Stimulated activated CD8-positive, alpha-beta memory T cell treated with anti-CD3 and anti-CD28 coated beads, Interleukin-12 subunit alpha, Interleukin-12 subunit beta, amount 100 ng/mL, for 4 hours (primary cell): Measurements from ENCODE around the gene MAGOHB.
"Not testable (repeated sequence)": the region's sequence is repeated elsewhere in the genome, so short reads cannot be mapped to it uniquely, and the experiment has no call there.

Experiments used
- DNase-seq: peaks from one replicate; pipeline ENCODE4 v3.0.0-alpha.2; 2020; ENCODE audit warnings: low read depth

The MAGOHB gene

DNA sequence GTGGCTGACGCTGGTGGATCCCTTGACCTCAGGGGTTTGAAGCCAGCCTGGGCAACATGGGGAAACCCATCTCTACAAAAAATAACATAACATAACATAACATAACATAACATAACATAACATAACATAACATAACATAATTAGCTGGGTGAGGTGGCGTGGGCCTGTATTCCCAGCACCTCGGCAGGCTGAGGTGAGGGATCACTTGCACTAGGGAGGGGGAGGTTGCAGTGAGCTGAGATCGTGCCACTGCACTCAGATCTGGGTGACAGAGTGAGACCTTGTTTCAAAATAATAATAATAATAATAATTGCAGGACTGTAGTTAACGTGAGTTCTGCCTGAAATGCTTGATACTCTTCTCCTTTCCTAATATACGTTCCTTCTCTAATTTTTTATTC is 1.3 kb downstream of the MAGOHB start:
- DNase-seq = no peak

DNA sequence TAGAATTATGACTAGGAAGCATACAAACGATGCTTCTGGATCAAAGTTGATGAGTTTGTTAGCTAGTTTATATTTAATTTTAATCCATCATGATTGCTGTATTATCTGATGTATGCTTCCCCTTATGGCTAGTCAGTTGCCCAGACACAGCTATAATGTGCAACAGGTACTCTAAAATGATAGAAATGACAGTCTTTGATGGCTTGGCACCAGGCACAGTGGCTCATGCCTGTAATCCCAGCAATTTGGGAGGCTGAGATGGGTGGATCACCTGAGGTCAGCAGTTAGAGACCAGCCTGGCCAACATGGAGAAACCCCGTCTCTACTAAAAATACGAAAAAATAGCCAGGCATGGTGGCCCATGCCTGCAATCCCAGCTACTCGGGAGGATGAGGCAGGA is 2.2 kb downstream of the MAGOHB start:
- not testable (repeated sequence) for DNase-seq

DNA sequence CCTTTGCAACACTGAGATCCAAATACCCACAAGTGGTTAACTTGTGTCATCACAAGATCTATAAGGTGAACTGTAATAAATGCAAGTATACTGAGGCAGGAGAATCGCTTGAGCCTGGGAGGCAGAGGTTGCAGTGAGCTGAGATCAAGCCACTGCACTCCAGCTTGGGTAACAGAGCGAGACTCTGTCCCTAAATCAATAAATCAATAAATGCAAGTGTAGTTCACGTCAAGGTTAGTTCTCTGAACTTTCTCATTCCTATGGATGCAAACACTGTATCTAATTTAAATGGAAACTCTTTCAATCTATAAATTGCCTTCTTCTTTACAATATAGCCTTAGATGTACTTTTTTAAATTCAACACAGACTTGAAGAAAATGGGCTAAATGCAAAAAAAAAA is 3.2 kb downstream of the MAGOHB start:
- no peak for DNase-seq

DNA sequence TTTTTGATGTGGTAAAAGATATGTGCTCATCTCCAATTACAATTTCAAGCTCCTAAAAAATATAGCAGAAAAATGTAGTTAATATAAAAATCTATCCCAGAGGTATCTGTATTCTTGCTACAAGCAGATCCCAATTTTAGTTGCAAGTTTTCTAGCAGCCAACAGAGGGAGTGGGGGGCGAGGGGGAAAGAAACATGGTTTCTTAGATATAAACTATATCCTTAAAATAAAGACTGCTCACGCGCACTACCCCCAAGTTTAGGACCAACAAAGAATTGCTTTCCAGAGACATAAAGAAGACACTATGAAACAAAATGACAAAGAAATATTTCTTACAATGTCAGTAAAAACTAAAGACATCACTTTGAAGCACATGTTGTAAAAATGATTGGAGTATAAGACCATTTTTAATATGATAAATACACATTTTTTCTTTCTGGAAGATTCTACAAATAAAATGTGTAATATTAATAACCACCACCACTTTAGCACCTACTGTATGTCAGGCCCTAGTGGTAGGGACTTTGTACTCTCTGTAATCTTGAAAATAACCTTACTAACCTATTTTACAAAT is 5.4 kb downstream of the MAGOHB start:
- no peak for DNase-seq

DNA sequence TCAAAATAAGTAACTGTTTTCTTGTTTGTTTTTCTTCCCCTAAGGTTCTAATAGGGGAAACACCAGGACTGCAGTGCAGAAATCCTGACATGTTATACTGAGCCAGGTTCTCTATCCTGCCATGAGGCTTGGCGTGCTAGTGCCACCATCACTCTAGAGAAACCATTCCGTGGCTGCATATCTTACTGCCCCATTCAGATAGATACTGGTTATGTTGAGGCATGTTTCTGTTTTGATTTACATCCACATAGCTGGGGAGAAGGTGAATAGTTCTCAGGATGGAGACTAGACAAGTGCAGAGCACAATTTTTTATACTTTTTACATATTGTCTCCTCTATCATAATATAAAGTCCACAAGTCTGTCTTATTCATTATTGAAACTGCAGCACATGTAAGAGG is 11.5 kb downstream of the MAGOHB start:
- no peak for DNase-seq

GRCh38 chr12:10600988-10601387 is 12.4 kb downstream of the MAGOHB start:
- no peak for DNase-seq

GRCh38 chr12:10595881-10596280 is 17.5 kb downstream of the MAGOHB start:
- no peak for DNase-seq

DNA sequence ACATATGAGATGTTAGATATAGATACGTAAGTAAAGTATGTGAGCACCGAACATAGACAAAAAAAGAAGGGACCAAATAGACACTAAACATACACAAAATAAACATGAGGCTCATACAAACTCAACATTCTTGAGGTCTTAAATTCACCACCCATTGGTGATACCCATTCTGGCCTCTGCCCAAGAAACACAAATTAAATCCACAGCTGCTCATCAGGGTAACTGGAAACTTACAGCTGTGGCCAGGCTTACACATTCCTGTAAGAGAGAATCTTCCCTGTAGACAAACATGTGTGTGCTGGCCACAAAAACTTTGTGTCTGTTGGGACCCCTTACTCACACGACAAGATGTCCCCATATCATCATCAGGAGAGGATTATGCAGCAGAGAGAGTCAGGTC is 22.4 kb downstream of the MAGOHB start:
- DNase-seq = no peak

DNA sequence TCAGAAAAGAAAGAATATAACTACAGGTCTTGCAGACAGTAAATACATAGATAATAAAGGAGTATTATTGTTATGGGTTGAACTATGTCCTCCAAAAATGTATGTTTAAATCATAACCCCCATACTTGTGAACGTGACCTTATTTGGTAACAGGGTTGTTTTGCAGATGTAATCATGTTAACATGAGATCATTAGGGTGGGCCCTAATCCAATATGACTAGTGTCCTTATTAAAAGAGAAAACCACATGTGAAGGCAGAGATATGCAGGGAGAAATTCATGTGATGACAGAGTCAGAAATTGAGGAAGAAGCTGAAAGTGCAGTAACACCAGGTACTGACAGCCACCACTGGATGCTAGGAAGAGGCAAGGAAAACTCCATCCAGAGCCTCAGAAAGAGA is 29.0 kb downstream of the MAGOHB start:
- no peak for DNase-seq

DNA sequence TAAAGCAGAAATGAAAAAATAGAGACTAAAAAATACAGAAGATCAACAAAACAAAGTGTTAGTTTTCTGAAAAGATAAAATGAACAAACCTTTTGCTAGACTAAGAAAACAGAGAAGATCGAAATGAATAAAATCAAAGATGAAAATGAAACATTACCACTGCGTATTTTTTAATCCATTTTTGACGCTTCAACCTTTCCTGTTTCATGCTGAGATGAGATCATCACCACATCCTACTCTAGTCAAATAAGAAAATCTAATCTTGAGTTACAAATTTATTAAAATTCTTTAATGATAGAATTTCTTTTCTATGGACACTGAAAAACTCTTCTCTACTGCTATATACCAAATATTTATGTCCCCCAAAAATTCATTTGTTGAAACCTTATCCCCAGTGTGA is 30.7 kb downstream of the MAGOHB start:
- no peak for DNase-seq

DNA sequence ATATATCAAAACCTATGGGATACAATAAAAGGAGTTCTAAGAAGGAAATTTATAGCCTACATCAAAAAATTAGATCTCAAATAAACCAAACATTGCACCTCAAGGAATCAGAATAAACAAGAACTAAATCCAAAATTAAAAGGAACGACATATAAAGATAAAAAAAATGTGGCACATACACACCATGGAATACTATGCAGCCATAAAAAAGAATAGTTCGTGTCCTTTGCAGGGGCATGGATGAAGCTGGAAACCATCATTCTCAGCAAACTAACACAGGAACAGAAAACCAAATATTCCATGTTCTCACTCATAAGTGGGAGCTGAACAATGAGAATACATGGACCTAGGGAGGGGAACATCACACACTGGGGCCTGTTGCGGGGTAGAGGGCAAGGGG is 31.3 kb downstream of the MAGOHB start:
- not testable (repeated sequence) for DNase-seq

GRCh38 chr12:10574307-10574706 is 39.1 kb downstream of the MAGOHB start:
- no peak for DNase-seq

- DNase-seq = not testable (repeated sequence)
Measured at GRCh38 chr12:10572021-10572490, 41.4 kb downstream of the MAGOHB start.

GRCh38 chr12:10571141-10571540 is 42.3 kb downstream of the MAGOHB start:
- DNase-seq = no peak

- DNase-seq = no peak
Measured at GRCh38 chr12:10567813-10568212, 45.6 kb downstream of the MAGOHB start.

DNA sequence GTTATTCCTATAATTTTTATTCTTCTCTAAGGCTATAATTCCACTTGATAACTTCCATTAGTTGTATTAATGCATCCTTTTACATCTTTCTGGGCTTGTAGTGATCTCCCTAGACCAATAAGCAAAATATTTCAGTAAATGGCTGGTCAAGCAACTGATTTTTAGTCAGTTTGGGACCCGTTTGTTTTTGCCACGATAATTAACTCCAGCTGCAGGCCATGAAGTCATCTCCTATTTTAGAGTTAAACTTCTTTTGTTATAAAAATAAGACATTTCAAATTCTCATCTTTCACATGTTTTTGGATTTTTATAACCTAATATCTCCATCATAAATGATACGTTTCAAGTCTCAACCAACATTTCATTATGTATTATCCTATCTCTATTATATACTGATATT is 49.4 kb downstream of the MAGOHB start:
- no peak for DNase-seq

DNA sequence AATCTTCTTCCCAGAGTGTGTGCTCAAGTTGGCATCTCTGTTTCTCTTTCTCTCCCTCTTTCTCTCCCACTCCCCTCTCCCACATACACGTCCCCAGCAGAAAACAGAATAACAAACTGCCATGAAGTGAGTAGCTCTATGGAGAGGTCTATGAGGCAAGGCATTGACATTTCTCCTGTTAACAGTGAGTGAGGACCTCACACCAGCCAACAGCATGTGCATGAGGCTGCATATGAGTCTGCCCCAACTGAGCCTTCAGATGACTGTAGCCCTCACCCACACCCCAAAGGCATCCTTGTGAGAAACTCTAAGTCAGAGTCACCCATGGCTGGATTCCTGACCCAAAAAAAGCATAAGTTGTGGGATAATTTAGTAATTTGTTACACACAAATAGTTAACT is 50.4 kb downstream of the MAGOHB start:
- DNase-seq = no peak

DNA sequence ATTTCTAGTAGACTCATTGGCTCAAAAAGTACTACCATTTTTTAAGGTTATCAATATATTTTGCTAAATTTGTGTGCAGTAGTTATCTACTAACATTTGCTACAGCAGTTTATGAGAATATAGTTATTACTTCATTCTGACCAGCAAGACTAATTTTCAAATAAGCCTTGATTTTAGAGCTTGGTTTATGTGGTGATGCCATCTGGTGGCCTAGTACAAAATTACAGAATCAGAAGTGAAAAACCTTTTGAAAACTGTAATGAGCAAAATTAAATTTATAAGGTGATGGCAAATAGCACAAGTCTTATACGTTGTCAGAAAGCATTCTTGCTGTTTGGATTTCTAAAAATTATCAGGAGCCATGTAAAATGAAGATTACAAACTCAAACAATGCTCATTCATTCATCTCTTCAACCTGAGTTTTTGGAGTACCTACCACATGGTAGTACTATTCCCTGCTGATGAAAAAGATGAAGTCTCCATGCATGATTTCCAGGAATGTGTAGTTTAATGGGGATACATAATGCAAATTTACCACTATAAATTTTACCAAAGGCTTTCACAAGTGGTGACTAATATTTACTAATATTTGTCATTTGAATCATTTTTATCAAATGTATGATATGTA is 51.0 kb downstream of the MAGOHB start:
- no peak for DNase-seq

- peak; percentile 20 for DNase-seq
Measured at GRCh38 chr12:10559244-10559643, 54.2 kb downstream of the MAGOHB start.

- no peak for DNase-seq
Measured at GRCh38 chr12:10558789-10559188, 54.6 kb downstream of the MAGOHB start.

DNA sequence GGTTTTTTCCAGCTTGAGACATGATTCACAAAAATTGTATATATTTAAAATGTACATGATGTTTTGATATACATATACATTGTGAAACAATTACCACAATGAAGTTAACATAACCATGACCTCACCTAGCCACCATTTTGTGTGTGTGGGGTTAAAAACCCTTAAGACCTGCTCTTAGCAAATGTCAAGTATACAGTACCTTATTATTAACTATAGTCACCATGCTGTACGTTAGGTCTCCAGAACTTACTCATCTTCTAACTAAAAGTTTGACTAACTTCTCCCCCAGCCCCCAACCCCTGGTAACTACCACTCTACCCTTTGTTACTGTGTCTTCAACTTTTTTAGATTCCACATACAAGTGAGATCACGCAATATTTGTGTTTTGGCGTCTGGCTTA is 55.1 kb downstream of the MAGOHB start:
- DNase-seq = no peak

GRCh38 chr12:10557766-10558165 is 55.6 kb downstream of the MAGOHB start:
- no peak for DNase-seq

GRCh38 chr12:10557329-10557728 is 56.1 kb downstream of the MAGOHB start:
- DNase-seq = no peak
